HG03159 (cell line): ENCODE data around the gene GUCY1A2.
A peak's percentile ranks its signal among the peaks of the same experiment; 100 is the strongest.

Source experiments
- ATAC-seq: cut with Tn5 transposase; IDR thresholded peaks from one replicate; pipeline ENCODE4 v1.9.1; 2021; ENCODE audit warnings: mild to moderate bottlenecking, moderate library complexity; ENCODE audit not compliant: unreplicated experiment

The GUCY1A2 gene

DNA sequence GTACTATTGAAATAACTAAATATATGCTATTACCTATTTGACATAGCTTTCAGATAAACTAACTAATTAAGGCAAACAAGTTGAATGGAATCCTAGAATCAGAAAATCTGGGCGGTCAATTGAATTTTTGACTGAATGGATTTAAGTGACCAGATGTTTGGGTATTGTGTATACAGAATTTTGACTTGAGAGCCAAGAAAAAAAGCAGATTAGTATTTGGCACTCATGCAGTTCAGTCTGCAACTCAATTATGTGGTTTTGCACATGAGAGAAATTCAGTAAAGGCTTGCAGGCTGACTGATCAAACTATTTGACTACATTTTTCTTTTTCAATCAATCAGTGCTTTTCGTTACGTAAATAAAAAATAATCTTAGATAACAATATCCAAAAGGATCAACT, 254.8 kb downstream of the GUCY1A2 start:
- no peak for ATAC-seq

DNA sequence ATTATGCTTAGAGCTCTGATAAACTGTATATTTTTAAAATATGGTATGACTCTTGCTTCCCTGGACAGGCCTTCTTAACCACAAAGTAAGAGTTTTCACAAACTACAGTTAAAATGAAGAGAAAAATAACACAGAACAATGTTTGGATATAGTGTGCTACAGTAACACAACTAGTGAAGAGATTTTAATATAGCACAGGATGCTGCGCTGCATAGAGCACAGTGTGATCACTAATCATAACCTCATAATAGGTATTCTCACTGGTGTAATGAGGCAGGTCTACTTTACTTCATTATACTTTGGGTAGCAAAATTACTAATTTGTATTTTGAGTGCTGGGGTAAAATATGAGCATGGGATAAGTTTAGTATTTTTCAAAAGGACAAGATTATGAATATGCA, 256.5 kb downstream of the GUCY1A2 start:
- no peak for ATAC-seq

DNA sequence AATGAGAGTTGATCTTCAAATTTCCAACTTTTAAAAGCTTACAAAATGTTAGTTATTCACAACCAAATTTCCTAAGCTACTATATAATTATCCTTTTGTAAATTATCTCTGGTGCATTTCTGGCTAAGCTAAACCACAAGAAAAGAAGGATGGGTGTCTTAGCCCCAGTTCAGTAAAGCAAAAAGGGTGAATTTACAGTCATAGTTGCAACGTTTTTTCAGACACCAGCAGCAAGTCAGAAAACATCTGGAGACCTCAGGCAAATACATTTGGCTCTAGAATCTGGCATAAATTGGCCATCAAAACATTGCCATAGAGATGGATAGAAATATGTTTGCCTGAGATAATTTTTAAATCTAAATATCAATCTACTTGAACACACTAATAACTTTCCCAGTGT, 257.0 kb downstream of the GUCY1A2 start:
- ATAC-seq, result no peak

DNA sequence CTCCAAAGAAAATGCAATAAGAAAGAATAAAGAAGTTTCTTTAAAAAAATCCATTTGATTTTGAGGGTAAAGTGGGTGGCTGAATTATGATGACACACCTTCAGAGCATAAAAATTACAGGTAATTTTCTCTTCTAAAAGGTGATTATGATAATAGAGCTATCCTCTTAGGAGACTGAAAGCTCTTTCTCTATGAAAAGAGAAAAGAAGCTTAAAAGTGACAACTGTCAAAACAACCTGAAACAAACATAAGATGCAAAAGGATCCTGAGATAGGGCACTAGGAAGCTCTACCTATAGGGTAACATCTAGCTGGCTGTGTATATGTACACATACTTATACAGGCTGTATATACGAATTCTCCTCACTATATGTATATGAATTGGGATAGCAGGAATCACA, 270.2 kb downstream of the GUCY1A2 start:
- ATAC-seq, result no peak

DNA sequence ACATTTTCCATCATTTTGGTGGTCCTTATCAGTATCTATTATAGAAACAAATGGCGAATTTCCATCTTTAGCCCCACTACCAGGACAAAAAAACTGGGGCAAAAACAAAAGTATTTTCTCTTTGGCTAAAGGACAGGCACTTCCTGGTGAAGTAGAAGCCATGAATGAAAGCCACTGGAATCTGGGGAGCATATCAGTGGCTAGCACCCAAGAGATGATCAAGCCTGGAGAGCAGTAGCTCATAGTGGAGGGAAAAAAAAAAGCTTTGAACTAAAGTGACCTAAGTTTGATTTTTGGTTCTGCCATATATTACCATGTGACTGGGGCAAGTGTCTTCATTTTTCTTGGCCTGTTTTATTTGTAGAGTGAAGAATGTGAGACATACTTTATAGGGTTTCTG, 272.3 kb downstream of the GUCY1A2 start:
- no peak for ATAC-seq

DNA sequence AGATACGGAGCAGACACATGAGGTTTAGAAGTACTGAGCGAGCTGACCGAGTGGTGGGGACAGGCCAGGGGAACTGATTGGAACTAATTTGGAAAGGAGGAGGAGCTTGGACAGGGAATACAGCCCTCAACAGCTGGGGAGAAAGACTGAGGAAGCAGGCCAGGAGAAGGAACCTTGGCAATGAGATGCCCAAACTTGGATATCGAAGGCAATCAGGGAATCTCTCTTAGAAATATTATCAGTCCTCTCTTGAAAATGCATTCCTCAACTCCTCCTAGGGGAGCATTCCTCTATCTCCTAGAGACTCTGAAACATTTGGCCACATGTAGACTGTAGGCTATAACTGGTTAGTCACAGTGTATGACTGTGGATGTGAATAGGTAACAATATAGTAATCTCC, 284.6 kb downstream of the GUCY1A2 start:
- ATAC-seq, result no peak

DNA sequence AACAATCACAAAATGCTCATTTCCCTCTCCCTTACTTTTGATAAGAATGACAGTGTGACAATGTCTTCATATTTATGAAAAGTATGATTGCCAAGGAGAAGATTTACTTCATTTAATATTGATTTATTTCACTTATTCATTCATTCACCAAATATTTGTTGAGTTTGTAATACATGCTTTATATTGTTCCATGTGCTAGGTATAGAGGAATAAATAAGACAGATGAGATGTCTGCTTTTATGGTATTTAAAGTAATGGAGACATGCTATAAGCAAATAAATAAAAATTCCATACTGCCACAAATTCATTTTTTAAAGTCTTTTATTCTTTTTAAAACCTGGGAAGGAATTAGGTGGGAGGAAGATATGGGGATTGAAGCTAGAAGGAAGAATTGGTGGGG, 289.4 kb downstream of the GUCY1A2 start:
- no peak for ATAC-seq

DNA sequence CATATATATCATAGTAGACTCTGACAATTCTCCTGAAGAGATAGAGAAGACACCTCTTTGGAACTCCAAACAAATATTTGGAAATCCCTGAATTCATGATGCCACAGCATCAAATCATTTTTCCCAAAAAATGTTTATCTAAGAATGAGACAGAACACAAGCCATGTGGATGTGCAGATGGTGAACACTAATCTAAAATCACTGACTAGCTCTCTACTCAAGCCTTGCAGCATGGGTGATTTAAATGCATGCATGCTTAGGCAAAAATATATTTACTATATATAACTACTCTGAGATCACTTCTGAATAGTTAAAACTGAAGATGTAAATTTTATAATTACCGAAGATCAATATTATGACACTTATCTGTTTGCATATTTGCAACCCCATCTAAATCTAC, 289.9 kb downstream of the GUCY1A2 start:
- ATAC-seq, result no peak

DNA sequence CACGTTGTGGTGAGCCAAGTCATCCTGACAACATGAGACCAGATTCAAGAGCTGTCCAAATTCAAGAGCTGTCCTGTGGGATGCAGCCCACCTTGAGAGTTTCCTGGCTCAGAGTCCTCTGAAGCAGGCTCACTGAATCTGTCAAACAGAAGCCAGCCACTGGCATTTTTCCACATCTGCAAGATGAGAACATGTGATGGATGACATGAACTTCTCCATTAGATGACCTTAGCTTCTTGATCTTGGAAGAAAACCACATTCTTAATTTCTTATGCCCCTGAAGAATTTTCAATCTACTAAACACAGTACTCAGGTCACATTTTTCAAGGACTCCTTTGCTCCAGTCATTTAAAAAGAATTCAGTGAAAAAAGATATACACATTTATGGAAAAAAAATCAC, 291.0 kb downstream of the GUCY1A2 start:
- ATAC-seq, result no peak

DNA sequence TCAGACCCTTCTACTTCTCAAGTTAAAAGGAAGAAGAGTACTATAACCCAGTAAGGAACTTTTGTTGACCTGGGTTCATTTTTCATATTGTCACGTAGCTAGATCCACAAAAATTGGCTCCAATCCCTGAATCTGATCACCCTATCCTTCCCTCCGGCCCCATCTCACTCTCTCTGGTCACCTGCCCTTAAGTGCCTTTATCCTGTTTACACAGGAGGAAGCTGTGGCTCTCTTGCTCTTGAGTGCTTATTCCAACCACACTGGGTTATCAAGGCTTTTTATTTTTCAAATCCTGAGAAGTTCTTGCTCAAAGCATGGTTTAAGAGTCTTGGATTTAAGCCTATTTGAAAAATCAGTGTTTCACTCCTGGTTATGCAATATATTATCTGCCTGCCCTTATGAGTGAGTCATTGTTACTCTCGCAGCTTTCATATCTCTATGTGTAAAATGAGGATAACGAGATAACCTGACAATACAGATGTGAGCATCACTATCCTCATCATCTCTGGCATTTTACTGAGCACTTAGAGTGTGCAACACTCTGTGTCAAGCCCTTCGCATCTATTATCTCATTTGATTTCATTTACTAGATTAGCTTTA, 293.9 kb downstream of the GUCY1A2 start:
- no peak for ATAC-seq

DNA sequence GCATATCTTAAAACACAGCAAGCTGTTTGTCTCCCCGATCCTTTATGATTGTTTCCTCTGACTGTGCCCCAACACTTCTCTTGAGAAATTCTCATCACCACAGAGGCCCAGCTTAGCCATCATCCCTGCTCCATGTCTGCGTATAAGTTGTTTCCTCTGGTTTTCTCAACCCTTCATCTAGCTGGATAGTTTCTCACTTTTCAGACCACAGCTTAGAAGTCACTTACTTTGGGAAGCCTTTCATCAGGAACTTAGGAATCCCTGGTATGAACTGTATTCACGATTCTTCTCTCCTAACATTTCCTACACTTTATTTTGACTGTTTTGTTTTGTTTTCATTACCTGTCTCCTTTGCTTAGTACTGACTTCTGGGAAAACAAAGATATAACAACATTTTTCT, 295.2 kb downstream of the GUCY1A2 start:
- no peak for ATAC-seq

DNA sequence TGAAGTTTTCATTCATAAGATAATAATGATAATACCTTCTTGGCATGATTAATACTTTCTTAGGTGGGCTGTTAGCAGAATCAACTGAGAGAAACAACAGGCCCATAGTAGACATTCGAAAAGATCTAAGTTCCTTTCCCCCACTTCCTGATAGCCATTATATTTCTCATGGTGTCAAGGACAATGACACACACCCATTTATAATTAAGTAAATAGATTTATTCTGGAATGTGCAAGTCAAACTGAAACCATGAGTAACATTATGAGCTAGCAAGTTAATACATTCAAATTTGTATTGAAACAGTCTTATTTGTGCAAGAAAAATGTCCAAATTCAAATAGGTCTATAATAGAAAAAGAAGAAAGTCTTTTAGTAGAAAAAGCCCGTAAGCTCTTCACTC, 301.1 kb downstream of the GUCY1A2 start:
- ATAC-seq, result no peak

DNA sequence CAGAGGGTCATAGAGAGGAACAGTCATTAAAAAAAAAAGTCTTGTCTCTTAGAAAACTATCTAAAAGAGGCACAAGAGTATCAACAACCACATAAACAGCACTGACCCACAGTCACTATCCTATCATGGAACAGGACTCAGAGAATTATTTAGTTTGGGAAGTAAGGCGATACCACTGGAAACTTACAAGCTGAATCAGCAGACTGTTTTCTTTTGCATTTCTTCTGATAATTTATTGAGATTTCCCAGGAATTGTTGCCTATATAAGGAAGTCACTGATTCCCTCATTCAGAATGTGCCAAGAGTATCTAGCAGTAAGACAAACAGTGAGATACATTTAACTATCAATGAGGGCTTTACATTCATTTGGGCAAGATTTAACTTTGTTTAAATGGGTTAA, 304.1 kb downstream of the GUCY1A2 start:
- ATAC-seq, result no peak

DNA sequence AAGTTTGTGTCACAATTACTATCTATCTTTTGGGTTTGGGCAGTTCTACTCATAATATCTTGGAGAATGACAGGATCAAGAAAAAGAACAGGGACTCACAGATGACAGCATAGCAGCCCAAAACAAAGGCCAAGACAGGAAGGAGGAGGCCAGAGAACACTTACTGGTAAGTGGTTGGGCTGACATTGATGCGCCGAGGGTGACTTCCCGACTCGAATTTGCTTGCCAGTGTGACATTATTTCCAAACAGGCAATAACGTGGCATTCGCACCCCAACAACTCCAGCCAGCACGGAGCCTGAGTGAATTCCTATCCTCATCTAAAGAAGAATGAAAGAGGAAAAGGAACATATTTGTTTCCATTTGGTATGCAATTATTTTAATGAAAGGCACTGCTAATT, 309.9 kb downstream of the GUCY1A2 start:
- no peak for ATAC-seq

DNA sequence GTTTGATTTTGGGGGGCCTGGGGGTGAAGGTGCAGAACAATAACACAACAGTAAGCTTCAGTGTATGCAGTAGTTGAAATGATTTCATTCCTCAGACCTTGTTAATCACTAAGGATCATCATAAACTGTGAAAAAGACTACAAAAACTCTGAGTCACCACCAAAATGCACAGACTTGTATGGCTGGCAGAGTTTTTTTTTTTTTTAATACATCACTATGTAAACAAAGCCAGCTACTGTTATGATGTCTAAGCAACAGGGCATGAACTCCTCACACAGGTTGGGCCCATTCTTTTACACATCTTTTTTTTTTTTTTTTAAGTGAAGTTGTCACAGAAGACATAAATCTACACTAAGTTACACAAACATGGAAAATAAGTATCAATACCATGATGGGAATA, 311.9 kb downstream of the GUCY1A2 start:
- no peak for ATAC-seq

DNA sequence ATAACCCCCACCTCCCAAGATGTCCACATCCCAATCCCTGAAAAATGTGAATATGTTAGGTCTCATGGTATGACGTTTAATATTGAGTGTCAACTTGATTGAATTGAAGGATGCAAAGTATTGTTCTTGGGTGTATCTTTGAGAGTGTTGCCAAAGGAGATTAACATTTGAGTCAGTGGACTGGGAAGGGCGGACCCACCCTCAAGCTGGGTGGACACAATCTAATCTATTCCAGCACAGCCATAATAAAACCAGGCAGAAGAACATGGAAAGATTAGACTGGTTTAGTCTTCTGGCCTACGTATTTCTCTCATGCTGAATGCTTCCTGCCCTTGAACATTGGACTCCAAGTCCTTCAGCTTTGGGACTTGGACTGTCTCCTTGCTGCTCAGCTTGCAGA, 315.5 kb downstream of the GUCY1A2 start:
- no peak for ATAC-seq

DNA sequence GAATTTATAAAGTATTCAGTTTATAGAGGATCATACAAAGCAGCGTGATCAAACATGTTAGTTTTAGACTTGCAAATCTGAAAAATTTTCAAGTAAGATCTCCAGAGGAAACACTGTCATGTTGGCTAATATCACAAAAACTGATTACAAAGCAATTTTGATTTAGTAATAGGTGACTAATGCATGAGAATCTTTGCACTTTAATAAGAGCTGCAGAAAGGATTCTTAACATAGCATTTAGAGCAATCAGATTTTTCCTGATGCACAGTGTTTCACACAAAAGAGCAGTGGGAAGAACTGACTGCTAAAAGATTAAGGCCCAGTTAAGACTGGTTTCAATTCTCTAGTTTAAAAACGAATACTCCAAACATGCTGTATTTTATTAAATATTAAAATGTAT, 321.2 kb downstream of the GUCY1A2 start:
- ATAC-seq, result no peak

DNA sequence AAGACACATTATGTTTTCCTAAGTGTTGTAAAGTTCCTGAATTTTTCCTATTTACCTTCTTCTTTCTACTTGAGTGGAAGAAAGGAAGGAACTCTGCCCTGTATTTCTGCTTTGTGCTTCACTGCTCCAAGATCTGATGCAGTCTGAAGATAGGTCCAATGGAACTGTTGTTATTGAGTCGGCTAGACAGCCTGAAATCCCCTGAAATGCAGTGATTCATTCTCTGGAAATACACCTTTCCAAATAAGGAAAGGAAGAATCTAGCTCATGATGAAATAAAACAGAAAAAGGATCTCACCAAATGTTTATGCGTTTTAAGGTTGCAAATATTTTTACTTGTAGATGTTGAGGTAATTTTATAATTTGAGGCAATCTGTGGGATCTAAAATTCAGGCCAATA, 322.8 kb downstream of the GUCY1A2 start:
- no peak for ATAC-seq

DNA sequence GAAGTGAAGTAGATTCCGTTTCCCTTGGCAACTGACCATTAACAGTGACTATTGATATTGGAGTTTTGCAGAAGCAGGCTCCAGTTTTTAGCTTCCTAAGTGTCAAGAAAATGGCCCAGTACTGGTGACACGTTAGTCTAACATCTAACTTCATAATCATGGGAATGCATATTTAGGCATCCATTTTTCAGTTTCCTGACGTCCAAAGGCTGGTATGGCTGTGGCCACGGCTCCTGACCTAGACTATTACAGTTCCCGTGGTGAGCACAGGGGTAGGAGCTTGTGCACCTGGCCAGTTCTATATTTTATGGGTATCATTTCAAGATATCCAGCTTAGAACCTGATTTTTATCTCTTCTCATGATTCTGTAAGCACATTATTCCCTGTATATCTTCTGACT, 323.8 kb downstream of the GUCY1A2 start:
- no peak for ATAC-seq

DNA sequence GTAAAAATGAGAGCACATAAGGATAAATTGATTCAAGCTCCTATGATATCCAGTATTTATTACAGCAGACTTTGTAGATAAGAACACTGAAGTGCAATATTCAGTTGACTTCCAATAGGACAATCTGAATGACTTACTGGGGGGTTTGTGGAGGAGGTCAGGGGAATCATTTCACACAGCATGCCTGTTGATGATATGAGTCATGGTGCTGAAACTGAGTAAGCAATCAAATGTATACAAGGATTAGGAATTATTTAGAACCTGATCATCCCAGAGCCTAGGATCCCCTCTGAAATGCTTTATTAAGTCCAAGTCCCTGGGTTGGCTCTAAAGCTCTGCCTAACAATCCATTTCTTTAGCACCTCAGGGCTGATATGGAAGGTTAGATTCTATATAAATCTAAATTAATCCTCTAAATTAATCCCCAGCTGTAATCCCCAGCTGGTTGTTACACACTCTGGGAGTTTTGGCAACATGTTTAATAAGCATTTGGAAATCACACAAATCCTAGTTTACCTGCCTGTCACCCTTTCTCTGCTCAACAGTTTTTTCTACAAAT, 326.4 kb downstream of the GUCY1A2 start:
- no peak for ATAC-seq

DNA sequence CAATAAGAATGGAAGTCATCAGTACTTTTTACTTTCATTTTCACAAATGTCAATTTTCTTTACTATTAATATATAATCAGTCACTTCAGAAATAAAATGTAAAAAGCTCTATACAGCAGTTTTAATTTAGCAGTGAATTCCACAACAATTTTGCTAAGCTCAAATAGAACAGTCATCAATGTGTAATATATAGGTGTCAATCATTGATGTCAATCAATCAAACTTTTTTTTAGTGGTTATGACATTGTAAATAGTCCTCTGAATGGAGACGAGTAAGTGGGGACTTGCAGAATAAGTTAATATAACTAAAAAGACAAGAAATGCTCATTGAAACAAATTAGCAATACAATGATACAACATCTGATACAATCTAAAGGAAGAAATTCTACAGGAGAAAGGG, 327.4 kb downstream of the GUCY1A2 start:
- no peak for ATAC-seq

DNA sequence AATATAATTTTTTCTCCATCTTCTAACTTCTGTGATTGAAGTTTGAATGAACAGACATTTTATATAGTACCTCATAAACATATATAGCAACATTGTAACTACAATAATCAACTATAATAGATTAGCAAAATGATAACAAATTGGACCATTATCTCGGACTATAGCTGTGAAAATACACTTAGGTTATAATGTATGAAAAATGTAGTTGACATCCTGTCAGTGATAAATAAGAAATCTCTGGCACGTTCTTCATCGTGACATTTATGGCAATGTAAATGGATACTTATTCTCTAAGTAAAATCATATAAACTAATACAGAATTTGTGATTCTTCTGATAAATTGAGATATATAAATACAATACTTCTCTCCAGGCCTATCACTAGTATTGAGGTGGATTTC, 333.3 kb downstream of the GUCY1A2 start:
- no peak for ATAC-seq

DNA sequence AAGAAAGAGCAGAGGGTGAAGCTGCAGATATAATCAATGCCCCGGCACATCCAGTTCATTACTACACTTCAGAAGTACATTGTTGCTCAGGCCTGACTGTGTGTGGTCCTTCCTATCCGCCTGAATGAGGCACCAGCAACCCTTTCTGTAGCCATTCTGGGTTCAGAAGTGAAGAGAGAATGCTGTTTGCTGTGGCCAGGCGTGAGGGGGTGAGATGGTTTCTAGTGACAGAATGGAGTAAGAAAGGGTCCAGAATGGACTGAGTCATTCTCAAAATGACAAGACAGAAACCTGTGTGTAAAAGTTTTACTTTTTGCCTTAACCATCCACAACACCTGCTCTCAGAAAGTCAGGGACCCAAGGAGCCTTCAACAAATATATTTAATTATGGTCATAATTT, 334.8 kb downstream of the GUCY1A2 start:
- peak; percentile 61 for ATAC-seq
